Dermis blood vessel endothelial cell (primary cell): ENCODE measurements around the gene COX4I1. TPM values are rescaled to one million over a fixed set of nuclear protein-coding genes. Genes with fewer than 3 reads are reported as not detected.

ENCODE experiments used
- DNase-seq: peaks from one replicate; pipeline ENCODE4 v3.0.0; 2010
- total RNA-seq: library from RNA; depleted of rRNA; stranded (reverse); fragments of >200 nt; gene quantifications from 2 replicates; pipeline ENCODE4 v1.2.3, GENCODE V29; 2014

COX4I1 gene
- total RNA-seq, result 321 and 608 TPM in 2 replicates

- peak; percentile 94 for DNase-seq
Observed at GRCh38 chr16:85799497-85800320, at the start of gene COX4I1, which contains the start of gene EMC8. COX4I1 (plus strand) TSS chr16:85799695; CDS start chr16:85801206, 1,511 bp downstream. EMC8 (minus strand) TSS chr16:85799544; CDS start chr16:85799295, 249 bp downstream.

GRCh38 chr16:85749771-85750145 lies 49.7 kb upstream of the COX4I1 start:
- DNase-seq, result no peak

- peak; percentile 61 for DNase-seq
Observed at GRCh38 chr16:85750146-85750826, 49.2 kb upstream of the COX4I1 start.

- DNase-seq, result peak; percentile 68
Observed at GRCh38 chr16:85750827-85751697, 48.4 kb upstream of the COX4I1 start, which contains the start of gene C16orf74. C16orf74 (minus strand) TSS chr16:85751096; CDS start chr16:85735217, 15,879 bp downstream.

DNA sequence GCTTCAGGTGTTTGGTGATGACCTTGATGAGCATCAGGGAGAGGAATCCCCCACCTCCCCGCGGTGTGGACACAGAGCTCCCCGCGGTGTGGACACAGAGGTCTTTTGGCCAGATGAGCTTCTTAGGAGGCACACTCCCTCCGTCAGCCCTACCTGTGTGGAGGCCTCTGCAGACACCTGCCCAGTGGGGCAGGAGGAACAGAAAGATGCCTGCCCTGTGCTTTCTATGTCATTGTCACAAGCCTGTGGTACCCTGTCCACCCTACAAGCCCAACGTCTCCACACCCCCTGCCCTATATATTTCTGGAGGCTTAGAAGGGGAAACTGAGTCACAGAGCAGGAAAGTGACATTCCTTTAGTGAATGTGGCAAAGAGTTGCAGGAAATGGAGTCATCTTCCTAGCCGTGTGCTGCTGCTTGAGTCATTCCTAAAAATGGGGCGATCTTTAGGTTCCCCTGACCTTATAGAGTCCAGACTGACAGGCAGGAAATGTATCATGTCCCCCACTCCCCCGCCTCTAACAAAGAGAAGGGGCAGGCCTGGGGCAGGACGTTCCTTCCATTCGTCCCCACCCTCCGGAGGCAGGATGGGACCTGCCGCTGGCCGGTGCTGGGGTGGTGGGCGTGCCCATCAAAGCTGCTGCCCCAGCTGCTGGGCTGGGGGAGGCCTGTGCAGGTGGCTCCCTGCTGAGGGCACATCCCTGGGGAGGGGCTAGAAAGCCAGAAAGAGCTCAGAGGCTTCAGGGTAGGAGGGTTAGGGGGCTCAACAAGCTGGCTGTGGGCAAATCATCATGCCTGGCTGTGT lies 47.6 kb upstream of the COX4I1 start:
- peak; percentile 74 for DNase-seq

- DNase-seq, result peak; percentile 50
Observed at GRCh38 chr16:85752511-85753420, 46.7 kb upstream of the COX4I1 start.

- no peak for DNase-seq
Observed at GRCh38 chr16:85753559-85753958, 45.9 kb upstream of the COX4I1 start.

DNA sequence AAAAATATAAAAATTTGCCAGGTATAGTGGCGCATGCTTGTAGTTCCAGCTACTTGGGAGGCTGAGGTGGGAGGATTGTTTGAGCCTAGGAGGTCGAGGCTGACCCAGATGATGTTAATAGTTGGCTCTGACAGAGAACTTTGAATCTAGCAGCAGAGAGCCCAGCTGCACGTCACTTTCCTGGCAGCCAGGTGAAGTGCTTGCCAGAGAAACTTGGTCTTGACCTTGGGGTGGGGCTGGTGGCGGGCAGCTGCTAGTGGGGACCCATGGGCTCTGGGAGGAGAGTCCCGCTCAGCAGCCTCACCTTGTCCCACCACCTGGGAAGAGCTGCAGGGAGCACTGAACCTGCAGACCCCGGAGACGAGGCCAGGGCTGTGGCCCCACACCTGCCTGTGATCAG lies 45.5 kb upstream of the COX4I1 start:
- DNase-seq, result no peak

DNA sequence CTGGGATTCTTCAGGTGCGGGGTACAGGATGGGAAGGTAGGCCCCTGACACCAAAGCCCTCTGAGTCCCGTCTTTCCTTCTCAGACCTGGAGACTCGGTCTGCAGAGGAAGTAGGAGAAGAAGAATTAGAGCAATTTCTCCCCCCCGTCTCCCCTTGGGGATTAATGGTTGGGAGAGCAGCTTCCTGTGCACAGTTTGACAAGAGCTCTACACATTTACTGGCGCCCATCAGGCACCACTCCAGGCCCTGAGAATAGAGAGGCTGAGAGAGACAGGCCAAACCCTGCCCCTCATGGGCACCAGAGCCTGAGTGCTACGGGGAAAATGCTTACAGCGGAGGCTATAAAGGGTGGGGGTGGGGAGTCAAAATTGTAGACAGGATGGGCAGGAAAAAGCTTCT lies 45.1 kb upstream of the COX4I1 start:
- no peak for DNase-seq

- no peak for DNase-seq
Observed at GRCh38 chr16:85755929-85756768, 43.3 kb upstream of the COX4I1 start.

GRCh38 chr16:85757341-85757822 lies 42.1 kb upstream of the COX4I1 start:
- DNase-seq, result no peak

GRCh38 chr16:85759136-85759535 lies 40.4 kb upstream of the COX4I1 start:
- no peak for DNase-seq

DNA sequence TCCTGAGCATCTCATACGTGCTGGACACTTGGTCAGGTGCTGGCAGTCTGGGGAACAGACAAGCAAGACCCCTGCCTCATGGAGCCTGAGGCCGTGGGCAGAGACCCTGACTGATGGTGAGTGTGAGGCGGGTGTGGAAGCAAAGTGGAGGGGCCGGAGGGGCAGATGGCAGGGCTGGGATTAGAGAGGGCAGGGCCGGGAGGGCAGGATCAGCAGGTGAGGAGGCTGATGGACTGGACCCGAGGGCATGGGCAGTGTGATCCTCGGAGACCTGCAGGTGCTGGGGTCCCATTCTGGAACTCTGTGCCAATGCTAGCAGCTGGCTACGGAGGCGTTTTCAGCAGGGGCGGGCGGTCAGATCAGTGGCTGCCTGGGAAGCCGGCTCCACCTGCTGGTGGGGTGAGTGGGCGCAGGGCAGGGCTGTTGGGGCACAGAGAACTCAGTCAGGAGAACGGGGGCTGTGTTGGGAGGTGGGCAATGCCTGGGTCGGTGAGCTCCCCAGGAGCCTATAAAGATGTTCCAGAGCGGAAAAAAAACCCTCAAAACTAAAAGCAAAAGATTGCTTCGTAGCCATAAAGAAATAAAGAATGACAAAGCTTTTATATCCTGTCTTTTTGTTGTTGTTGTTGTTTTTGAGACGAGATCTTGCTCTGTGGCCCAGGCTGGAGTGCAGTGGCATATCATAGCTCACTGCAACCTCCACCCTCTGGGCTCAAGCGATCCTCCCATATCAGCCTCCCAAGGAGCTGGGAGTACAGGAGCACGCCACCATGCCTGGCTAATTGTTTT lies 39.7 kb upstream of the COX4I1 start:
- DNase-seq, result peak; percentile 53

DNA sequence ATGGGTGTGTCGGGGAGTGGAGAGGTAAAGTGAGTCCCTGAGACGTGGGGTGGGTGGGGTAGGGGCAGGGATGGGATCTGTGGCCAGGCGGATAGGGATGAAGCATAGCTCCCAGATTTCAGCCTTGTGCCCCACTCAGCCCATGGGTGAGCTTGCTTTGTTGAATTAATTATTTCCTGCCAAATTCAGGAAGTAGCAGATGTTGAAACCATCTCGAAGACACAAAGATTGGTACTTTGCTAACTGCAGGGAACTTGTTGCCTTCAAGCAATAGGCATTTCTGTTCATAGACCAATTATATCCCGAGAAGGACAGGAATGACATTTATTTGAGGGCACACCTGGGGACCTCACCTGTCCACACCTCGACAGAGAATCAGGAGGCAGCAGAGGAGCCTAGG lies 37.6 kb upstream of the COX4I1 start:
- no peak for DNase-seq

DNA sequence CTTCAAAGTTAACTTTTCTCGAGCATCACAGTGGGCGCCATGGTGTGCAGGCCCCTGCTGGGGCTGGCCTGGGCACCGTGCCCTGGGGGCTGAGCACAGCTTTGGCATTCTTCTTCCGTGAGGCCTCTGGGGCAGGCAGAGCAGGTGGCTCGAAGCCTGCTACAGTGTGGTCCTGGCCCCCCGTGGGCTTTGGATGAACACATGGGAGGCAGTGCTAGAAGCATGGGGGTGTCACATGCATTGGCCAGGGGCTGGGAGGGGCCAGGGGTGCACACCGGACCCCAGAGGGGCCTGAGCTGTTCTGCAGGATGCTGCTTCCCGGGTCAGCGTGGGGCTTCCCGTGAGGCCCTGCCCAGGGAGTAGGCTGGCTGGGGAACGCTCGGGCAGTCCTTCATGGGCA lies 36.5 kb upstream of the COX4I1 start:
- DNase-seq, result no peak

DNA sequence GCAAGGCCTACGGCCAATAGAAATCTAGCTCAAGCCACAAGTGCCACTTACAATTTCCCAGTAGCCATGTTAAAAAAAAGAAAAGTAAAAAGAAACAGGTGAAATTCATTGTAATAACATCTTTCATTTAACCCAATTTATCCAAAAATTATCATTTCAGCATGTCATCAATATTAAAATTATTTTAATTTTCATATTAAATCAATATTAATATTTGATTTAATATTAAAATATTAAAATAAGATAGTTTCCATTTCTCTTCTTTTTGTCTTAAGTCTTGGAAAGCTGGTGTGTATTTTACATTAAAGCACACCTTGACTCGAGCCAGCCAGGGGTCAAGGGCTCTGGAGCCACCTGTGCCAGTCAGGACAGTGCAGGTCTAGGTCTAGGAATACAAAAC lies 35.9 kb upstream of the COX4I1 start:
- DNase-seq, result no peak

GRCh38 chr16:85765211-85765610 lies 34.3 kb upstream of the COX4I1 start:
- DNase-seq, result no peak

GRCh38 chr16:85765767-85766166 lies 33.7 kb upstream of the COX4I1 start:
- DNase-seq, result no peak

- DNase-seq, result peak; percentile 81
Observed at GRCh38 chr16:85767531-85767930, 32.0 kb upstream of the COX4I1 start.
